RWPE1 (cell line): ENCODE results near the gene PIK3R6.

Source experiments
- CTCF ChIA-PET: fragments of 350-600 bp; sonication (Branson Sonifier 250); formaldehyde crosslinking; extraction: SDS; loops from one replicate; lab custom pipeline; 2021; lab: Yijun Ruan, JAX
- POLR2A ChIA-PET: fragments of 400-600 bp; formaldehyde crosslinking; extraction: SDS; loops from one replicate; lab custom pipeline; 2020; ENCODE audit warnings: antibody characterized with exemption; ENCODE audit not compliant: low non-redundant PET; lab: Yijun Ruan, JAX
- DNase-seq: peaks from one replicate; pipeline ENCODE4 v3.0.0; 2012; ENCODE audit warnings: low spot score
- H3K27ac ChIP-seq: fragments of 450-650 bp; 2 replicates; pipeline ENCODE4 v1.5.1; 2017
- CTCF ChIP-seq: fragments of 450-650 bp; conservative IDR thresholded peaks from 2 replicates; pipeline ENCODE4 v1.5.1; 2017; ENCODE audit warnings: low read depth, mild to moderate bottlenecking

Gene PIK3R6

DNA sequence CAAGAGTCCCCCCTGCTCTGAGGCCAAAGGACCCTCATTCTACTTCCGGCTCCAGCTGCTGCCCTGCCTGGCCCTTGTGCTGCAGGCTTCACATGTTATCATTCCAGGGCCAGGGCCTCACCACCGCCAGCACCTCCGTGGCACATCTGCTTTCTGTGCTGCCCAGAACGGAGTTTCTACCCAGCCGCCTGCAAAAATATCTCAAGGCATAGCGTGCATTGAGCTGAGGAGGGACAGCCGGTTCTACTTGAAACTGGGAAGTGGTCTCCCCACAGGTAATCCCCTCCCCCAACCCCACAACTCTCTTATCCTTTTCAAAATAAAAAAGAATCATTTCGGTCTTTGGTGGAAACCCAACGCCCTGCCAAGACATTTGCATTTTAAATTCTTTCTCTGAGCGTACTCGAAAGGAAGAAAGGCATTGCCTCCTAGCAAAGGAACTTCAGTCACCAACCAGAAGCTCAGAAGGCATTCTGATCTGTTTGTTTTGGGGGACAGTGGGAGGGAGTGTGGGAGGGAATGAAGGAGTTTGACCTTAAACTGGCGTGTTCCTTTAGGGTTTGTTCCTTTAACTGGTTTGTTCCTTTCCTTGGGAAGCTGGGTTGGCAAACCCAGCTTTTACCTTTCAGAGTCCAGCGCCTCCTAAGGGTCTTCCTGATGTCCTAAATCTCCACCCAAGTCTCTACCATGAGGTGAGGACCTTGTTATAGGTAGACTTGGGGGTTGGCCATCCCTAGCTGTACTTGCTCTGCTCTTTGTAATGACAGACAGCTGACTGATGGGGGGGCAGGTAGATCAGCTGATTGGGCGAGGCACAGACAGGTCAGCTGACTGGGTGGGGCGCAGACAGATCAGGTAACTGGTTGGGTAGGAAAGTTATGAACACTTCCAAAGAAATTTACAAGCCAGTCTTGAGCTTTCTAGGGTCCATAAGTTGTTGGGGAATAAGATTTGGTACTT lies 33.4 kb upstream of the PIK3R6 start:
- POLR2A ChIA-PET: no interaction called here
- DNase-seq: no peak
- CTCF ChIA-PET: interaction anchor here (0.6 kb wide), 1 partner anchor 374 kb away, joined by 3 read pairs; no protein-coding TSS in a partner anchor
- no peak overlapping the region for H3K27ac ChIP-seq
- TF ChIP-seq CTCF: no peak

- ChIA-PET POLR2A (no interaction called here), CTCF (interaction anchor here (0.6 kb wide), 1 partner anchor 120 kb away, joined by 4 read pairs; no protein-coding TSS in a partner anchor)
- DNase-seq: no peak
- no peak for TF ChIP-seq CTCF
- no peak overlapping the region for H3K27ac ChIP-seq
Measured at GRCh38 chr17:8900207-8900606, 32.7 kb upstream of the PIK3R6 start.

DNA sequence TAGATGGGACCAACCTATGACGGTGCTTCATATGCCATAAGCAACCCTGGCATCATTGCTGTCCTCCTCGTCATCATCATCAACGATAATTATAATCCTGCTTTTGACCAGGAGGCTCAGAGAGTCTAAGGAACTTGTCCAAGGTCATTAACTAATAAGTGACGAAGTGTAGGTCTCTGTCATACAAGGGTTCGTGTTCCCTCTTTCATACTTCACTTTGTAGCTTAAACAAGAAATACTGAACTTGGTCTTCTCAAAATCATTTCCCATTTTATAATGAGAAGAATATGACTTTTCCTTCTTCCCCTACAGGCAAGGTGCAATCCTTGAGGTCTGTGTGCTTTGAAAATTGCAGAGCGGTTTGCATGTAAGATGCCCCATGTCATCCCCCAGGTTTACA lies 31.2 kb upstream of the PIK3R6 start:
- ChIA-PET CTCF (no interaction called here), POLR2A (no interaction called here)
- no peak for DNase-seq
- no peak for TF ChIP-seq CTCF
- H3K27ac ChIP-seq: no peak overlapping the region

GRCh38 chr17:8898126-8898525 lies 30.7 kb upstream of the PIK3R6 start:
- TF ChIP-seq CTCF: no peak
- POLR2A ChIA-PET: no interaction called here
- no peak overlapping the region for H3K27ac ChIP-seq
- CTCF ChIA-PET: no interaction called here
- DNase-seq: no peak

DNA sequence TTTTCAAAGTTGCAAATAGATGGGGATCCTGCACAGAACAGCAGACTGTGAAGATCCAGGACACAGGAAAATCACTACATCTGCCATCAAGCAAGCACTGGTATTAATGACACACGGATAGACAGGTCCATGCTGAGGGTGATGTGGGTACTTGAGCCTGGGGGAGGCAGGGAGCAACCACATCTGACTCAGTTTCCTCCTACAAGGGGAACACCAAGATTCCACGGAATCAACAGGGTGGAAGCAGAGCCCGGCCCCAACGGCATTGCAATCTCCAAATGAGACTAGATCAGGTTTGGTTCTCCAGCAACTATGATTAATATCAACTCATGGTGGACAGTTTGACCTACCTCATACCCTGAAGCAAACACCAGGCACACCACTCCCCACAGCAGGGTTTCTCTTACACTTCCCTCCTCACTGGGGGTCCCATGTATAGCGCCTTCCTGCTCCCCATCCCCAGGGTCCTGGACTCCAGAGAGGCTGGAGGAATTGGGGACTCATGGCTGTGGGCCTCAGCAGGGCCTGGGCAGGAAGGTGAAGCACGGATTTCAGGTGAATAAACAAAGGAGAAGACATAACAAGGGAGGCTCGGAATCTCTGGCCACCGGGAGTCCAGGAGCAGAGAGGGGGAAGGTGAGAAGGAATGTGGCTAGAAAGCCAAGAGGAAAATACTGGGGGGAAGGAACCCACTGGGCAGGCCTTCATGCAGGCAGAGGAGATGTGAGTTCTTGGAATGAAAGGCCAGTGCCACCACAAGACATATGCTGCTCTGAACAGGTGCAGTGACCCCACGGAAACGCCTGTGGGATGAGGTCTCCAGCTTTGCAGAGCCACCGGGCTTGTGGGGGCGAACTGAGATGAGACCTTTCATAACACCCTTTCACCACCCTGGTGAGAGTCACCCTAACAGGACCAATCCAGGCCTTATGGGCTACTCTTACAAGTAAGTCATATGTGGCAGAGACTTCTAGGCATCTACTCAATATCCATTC lies 29.5 kb upstream of the PIK3R6 start:
- ChIA-PET CTCF (interaction anchor here (1.0 kb wide), 1 partner anchor 25 kb away, joined by 3 read pairs; no protein-coding TSS in a partner anchor), POLR2A (no interaction called here)
- no peak for DNase-seq
- H3K27ac ChIP-seq: no peak overlapping the region
- no peak for TF ChIP-seq CTCF

DNA sequence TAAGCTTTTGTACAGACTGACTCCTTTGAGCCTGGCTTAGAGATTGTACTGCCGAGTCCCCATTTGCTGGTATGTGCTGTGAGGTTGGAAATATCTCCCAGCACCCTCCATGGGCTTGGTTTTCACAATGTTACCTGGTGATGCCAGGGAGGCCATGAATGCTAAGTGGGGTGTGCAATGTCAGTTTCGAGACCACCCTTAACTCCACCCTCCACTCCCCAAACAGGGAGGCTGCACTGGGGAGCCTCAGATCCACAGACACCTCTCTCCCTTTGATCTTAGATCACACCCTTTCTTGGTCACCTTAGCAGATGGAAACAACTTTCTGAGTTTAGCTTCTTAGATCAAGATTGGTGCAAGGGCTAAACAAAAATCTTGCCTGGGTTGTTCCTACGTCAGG lies 28.6 kb upstream of the PIK3R6 start:
- no peak for DNase-seq
- ChIA-PET CTCF (interaction anchor here (0.6 to 1.5 kb wide), 4 partner anchors 9 to 428 kb away, joined by 3 to 5 read pairs (median 3); no protein-coding TSS in a partner anchor), POLR2A (no interaction called here)
- TF ChIP-seq CTCF: no peak
- H3K27ac ChIP-seq: no peak overlapping the region
